ENCODE data around the gene EFTUD2. TPM values are rescaled to one million over a fixed set of nuclear protein-coding genes. Genes with fewer than 3 reads are reported as not detected.

The EFTUD2 gene
- total RNA-seq, 1 experiment from 2014 or later: 150 TPM

DNA sequence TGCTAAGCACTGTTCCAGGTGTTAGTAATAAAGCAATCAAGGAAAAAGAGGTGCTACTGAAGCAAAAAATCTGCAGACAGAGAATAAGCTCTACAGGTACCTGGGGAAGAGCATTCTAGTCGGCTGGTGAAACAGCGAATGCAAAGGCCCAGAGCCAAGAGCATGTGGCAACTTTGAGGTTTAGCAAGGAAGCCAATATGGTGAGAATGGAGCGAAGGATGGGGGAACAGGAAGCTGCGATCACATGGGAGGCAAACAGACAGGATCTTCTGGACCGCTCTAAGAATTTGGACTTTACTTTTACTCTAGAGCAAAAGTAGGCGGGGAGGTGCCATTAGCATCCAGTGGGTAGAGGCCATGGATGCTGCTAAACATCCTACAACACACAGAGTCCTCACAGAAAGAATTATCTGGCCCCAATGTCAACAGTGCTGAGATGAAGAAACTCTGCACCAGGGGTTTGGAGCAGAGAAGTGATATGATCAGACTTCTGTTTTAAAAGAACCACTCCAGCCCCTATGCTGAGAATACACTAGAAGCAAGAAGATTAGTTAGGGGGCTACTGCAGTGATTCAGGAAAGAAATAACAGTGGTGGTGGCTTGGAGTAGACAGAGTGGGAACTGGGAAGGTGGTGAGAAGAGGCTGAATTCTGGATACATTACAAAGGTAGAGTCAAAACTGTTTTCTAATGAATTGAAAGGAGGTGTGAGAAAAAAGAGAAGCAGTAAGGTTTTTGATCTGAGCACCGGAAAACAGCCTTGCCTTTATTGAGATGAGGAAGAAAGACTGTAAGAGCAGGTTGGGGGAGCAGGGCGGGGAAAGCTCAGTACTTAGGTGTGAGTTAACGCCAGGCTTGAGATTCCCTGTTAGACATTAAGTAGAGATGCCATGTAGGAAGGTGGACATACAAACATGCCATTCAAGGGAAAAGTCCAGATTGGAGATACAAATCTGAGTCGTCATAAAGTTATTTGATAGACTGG, 11.0 kb downstream of the EFTUD2 start:
- Histone ChIP-seq H3K4me3 (replicated peaks in 1 of 2; ENCODE audit: low read depth in 1 of 2, low read length in 2 of 2) (no peak overlapping the region), H3K36me3 (ENCODE audit: control insufficient read depth in 1 of 2, insufficient read depth in 2 of 2, low read length in 2 of 2) (peaks cover 39 to 40% of the 10 kb centered on the region in 2 experiments), H3K9ac (ENCODE audit: low read length) (no peak overlapping the region), H3K4me1 (ENCODE audit: control insufficient read depth in 1 of 2, insufficient read depth in 2 of 2, low read length in 2 of 2) (0 out of 4 replicates have a peak, but pooled peaks cover 0 to 4% of the 10 kb centered on the region in 2 experiments), H3K4me2 (ENCODE audit: low read length) (no peak overlapping the region), H3K79me2 (ENCODE audit: insufficient read depth, low read length) (peaks cover 73% of the 10 kb centered on the region), H2AFZ (ENCODE audit: low read depth, low read length, poor library complexity, severe bottlenecking) (no peak overlapping the region), H3K9me3 (ENCODE audit: control insufficient read depth in 1 of 2, insufficient read depth in 1 of 2, low read depth in 1 of 2, low read length in 2 of 2) (no peaks in the 10 kb centered on the region), H3K27ac (ENCODE audit: low read depth, low read length) (no peak overlapping the region), H3K9me2 (ENCODE audit: insufficient read depth) (no peaks in the 10 kb centered on the region), H4K20me1 (ENCODE audit: insufficient read depth) (peaks cover 17% of the 10 kb centered on the region; the same call in 1 of the 2 replicates), H3K27me3 (ENCODE audit: insufficient read depth, low read length) (no peaks in the 10 kb centered on the region)
- POLR2A ChIA-PET: no interaction called here
- CTCF ChIA-PET: no interaction called here
- no peak for DNase-seq (ENCODE audit: low read depth, low spot score)
- intact Hi-C loops (cut with micrococcal nuclease): no loop called here
- RAD21 ChIA-PET (ENCODE audit: low non-redundant PET in 1 of 2, low total read pairs in 2 of 2, uncharacterized antibody in 2 of 2, unreplicated experiment in 2 of 2): no interaction called here
- no TSS peak for BruUV-seq (replicated peaks)
- TF ChIP-seq ZNF274 (IDR thresholded peaks at IDR 0.05; ENCODE audit: low read depth, low read length) (no peak), ZBTB33 (IDR thresholded peaks at IDR 0.05; ENCODE audit: extremely low read depth, insufficient replicate concordance, low read length) (no peak), POLR2A (IDR thresholded peaks at IDR 0.05; ENCODE audit: borderline replicate concordance, extremely low read depth, insufficient read depth, insufficient read length) (no peak), SRF (IDR thresholded peaks at IDR 0.05; ENCODE audit: low read depth) (no peak), FOSL1 (IDR thresholded peaks at IDR 0.05; ENCODE audit: low read depth) (no peak), JUND (IDR thresholded peaks at IDR 0.05) (no peak), EZH2 (IDR thresholded peaks at IDR 0.05) (no peak), CEBPB (IDR thresholded peaks at IDR 0.05; ENCODE audit: low read depth) (no peak), ZFX (IDR thresholded peaks at IDR 0.05) (no peak), ELF1 (IDR thresholded peaks at IDR 0.05; ENCODE audit: borderline replicate concordance, low read depth) (no peak), POLR2AphosphoS5 (IDR thresholded peaks at IDR 0.05; ENCODE audit: low read depth, low read length) (no peak), EGR1 (IDR thresholded peaks at IDR 0.05; ENCODE audit: low read depth) (no peak), TCF7L2 (IDR thresholded peaks at IDR 0.05; ENCODE audit: borderline replicate concordance, extremely low read depth, insufficient read depth, insufficient read length) (no peak), EZH2phosphoT487 (IDR thresholded peaks at IDR 0.05; ENCODE audit: borderline replicate concordance) (no peak), SIN3A (IDR thresholded peaks at IDR 0.05; ENCODE audit: low read depth) (no peak), SP1 (IDR thresholded peaks at IDR 0.05; ENCODE audit: low read depth) (no peak)
- TF ChIP-seq, protein P1, sequence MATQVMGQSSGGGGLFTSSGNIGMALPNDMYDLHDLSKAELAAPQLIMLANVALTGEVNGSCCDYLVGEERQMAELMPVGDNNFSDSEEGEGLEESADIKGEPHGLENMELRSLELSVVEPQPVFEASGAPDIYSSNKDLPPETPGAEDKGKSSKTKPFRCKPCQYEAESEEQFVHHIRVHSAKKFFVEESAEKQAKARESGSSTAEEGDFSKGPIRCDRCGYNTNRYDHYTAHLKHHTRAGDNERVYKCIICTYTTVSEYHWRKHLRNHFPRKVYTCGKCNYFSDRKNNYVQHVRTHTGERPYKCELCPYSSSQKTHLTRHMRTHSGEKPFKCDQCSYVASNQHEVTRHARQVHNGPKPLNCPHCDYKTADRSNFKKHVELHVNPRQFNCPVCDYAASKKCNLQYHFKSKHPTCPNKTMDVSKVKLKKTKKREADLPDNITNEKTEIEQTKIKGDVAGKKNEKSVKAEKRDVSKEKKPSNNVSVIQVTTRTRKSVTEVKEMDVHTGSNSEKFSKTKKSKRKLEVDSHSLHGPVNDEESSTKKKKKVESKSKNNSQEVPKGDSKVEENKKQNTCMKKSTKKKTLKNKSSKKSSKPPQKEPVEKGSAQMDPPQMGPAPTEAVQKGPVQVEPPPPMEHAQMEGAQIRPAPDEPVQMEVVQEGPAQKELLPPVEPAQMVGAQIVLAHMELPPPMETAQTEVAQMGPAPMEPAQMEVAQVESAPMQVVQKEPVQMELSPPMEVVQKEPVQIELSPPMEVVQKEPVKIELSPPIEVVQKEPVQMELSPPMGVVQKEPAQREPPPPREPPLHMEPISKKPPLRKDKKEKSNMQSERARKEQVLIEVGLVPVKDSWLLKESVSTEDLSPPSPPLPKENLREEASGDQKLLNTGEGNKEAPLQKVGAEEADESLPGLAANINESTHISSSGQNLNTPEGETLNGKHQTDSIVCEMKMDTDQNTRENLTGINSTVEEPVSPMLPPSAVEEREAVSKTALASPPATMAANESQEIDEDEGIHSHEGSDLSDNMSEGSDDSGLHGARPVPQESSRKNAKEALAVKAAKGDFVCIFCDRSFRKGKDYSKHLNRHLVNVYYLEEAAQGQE (IDR thresholded peaks at IDR 0.05; ENCODE audit: low read depth): no peak
- no peak for ATAC-seq
